Neural progenitor cell (in vitro differentiated cells): ENCODE results near the gene NR1D1.

Experiments used
- CTCF ChIP-seq: fragments of 200-600 bp; sonication (generic); IDR thresholded peaks from 2 replicates; pipeline ENCODE4 v1.5.1; 2017; ENCODE audit warnings: antibody characterized with exemption, mild to moderate bottlenecking
- EZH2 ChIP-seq: fragments of 200-600 bp; sonication (generic); IDR thresholded peaks from 2 replicates; pipeline ENCODE4 v1.6.1; 2017; ENCODE audit warnings: antibody characterized with exemption, mild to moderate bottlenecking, moderate library complexity
- EZH2phosphoT487 ChIP-seq: fragments of 200-600 bp; sonication (generic); IDR thresholded peaks from 2 replicates; pipeline ENCODE4 v1.6.1; 2017; ENCODE audit warnings: antibody characterized with exemption

DNA sequence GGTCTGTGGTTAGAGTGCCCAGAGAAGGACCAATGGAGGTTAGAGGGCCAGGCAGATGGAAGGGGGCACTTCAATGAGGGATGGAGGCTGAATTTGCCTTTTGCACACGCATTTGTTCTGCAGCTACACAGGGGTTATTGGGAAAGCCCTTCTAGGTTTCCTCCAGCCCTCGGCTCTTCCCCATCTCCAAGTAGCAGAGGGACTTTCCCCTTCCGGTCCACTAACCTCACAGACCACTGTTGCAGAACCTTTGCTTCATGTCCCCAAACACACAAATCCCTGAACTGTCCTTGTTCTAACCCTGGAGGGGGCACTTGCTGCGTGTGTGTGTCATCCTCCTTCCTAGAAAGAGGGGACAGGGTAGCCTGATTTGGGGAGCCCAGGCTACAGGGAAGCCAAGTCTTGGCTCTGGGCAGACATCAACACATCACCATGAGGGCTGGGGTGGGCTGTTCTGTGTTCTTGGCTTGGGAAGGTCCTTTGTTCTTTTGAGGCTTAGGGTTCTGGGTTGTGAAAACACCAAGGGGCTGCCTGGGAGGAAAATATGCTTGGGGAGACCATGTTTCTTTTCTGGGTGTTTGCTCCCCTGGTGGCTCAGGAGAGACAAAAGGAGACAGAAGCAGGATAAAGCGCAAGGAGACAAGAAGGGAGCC lies 7.3 kb upstream of the NR1D1 start:
- TF ChIP-seq CTCF (no peak), EZH2phosphoT487 (no peak), EZH2 (no peak)
